GM18507 (cell line): ENCODE measurements around the gene NPC2.
"Not testable (repeated sequence)": the region's sequence is repeated elsewhere in the genome, so short reads cannot be mapped to it uniquely, and the experiment has no call there.

Experiments
- DNase-seq: peaks from one replicate; pipeline ENCODE4 v3.0.0; 2011; ENCODE audit warnings: low read depth; ENCODE audit not compliant: insufficient read length; ENCODE audit errors: extremely low spot score
- FAIRE-seq: peaks from 2 replicates; lab custom pipeline; 2011; peaks lifted over from hg19 to GRCh38; lab: Jason Lieb, UNC

Gene NPC2

DNA sequence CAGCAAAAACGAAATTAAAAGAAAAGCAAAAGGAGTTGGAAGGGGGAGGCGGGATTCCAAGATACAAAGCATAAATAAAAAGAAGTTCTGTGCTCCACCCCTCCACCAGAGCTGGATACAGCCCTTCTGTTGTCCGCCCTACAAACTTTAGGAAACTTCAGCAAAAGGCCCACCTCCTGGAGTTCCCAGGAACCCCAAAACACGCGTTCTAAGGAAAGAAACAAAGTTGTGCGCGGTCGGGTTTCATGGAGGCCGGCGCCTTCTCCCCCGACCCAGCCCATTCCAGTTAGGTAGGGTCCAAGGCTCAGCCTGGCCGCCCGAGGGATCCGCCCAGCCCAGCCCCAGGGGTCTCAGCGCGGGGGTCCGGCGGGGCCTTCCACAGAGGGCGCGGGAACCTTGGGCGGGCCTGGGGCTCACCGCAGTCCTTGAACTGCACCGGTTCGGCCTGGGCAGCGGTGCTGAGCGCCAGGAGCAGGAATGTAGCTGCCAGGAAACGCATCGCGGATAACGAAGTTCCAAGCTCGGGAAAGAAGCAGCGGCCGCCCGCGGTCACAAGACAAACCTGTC, at the start of gene NPC2:
Gene NPC2 (minus strand): TSS at position 530 of the 567 bp plus-strand sequence. CDS start 31 bp downstream, at position 499.
- FAIRE-seq (no peak), DNase-seq (no peak)

DNA sequence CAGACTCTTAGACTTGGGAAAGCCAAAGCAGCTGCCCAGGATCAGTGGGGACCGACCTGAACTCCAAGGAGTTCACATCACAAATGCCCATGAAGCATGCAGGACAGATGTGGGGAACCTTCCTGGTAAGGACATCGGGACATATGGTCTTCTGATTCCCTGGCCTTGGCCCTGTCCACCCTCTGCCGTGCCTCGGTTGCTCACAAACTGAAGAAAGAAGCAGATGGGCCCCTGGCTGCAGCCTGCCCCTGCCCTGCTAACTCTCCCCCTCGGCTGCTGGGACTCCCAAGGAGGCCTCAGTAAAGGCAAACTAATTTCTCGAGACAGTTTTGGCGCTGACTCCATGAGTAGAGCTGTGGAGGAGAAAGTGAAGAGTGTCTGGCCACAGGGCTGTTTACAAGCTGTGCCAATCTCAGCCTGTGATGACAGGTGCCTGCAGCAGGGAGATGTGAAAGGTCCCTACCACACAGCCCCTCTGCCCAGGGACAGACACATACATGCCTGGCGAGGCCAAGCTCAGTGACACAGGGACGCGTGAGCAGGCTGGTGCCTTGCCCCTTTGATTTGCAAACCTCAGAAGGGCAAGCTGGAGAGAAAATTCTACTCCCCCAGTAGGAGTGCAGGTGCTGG, 49.1 kb upstream of the NPC2 start:
- DNase-seq (no peak), FAIRE-seq (no peak)

DNA sequence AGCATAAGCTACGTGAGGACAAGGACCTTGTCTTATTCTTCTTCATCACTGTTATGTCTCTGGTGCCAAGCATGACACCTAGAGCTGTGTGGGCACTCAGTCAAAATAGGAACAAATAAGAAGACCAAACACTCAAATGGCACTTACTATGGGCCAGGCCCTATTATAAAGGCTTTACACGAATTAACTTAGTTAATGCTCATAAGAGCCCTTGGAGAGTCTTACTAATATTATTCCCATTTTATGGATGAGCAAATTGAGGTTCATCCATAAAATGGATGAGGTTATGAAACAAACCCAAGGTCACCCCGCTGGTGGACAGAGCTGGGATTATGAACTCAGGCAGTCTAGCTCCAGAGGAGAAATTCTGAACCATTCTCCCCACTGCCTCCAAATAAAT, 48.1 kb upstream of the NPC2 start:
- no peak for DNase-seq
- no peak for FAIRE-seq

DNA sequence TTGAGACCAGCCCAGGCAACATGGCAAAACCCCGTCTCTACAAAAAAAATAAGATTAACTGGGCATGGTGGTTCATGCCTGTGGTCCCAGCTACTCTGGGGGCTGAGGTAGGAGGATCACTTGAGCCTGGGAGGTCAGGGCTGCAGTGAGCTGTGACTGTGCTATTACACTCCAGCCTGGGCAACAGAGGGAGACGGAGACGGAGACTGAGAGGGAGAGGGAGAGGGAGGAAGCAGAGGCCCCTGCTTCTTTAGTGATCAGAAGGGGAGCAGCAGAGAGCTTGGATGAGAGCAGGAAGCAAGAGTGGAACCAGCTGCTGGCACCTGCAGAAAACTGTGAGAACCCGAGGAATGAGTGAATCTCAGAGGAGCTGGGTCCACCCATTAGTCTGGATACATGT, 46.4 kb upstream of the NPC2 start:
- FAIRE-seq (no peak), DNase-seq (no peak)

DNA sequence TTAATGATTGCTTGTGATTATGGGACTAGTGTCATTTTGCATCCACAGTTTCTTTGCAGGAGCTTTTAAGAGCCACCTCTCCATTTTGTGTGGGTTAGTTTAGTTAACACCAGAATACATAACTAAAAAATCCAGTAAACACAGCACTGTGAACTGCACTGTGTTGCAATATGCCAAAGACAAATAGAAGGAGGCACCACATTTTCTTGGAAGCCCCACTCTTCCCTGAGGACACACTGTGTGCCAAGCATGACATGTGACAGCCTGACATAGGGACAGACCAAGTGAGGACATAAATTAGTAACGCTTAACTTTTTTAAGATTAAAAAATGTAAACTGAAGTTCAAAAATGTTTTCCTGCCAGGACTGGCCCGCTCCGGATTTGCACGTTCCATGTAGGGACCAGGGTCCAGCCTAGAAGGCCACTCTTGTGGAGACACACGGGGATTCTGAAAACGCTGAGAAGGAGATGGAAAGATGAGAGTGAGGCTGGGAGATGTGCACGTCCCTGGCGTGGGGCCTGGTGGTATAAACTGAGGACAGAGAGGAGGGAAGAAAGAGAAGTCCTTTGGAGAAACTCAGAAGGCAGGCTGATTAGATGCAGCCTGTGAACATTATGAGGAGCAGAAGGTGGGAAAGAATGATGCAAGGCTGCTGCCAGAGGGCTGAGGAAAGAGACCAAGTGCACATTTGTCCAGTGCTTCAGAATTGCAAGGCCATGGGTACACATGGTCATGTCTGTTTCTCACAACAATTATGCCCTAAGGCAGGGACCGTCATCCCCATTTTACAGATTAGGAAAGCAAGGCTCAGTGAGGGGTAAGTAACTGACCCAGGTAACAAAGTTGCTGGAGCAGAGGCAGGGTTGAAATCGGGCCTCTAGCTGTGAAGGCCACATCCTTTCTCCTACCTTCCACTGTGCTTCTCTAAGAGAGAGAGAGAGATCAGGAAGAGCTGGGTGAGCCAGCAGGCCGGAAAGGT, 45.6 kb upstream of the NPC2 start:
- DNase-seq (no peak), FAIRE-seq (no peak)

DNA sequence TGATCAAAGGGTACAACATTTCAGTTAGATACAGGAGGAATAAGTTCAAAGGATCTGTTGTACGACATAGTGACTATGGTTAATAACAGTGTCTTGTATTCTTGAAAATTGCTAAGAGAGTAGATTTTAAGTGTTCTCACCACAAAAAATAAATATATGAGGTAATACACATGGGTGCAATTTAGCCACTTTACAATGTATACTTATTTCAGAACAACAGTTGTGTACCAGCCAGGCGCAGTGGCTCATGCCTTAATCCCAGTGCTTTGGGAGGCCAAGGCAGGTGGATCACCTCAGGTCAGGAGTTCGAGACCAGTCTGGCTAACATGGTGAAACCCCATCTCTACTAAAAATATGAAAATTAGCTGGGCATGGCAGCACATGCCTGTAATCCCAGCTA, 43.2 kb upstream of the NPC2 start:
- DNase-seq, FAIRE-seq: not testable (repeated sequence)

DNA sequence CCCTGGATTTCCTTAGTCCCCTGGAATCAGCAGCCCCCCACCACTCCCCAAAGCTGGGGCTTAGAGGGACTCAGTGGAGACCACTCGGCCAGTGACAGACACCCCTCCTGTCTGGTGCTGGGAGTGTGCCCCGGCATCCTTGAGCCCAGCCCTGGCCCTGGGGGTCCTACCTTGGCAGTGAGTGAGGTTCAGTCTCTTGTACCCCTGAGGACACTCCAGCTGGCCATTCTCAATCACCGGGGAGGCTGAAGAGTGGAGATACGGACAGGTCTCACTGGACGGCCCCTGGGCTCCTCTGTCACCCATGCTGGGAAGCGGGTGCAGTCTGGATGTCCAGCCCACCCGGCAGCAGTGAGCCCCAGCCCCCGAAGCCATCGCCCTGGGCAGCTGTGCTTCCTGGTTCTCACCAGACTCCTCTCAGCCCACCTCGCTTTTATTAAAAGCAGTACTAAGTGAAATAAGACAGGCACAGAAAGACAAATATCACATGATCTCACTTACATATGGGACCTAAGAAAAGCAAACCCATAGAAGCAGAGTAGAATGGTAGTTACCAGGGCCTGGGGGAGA, 42.7 kb upstream of the NPC2 start:
- no peak for FAIRE-seq
- no peak for DNase-seq

DNA sequence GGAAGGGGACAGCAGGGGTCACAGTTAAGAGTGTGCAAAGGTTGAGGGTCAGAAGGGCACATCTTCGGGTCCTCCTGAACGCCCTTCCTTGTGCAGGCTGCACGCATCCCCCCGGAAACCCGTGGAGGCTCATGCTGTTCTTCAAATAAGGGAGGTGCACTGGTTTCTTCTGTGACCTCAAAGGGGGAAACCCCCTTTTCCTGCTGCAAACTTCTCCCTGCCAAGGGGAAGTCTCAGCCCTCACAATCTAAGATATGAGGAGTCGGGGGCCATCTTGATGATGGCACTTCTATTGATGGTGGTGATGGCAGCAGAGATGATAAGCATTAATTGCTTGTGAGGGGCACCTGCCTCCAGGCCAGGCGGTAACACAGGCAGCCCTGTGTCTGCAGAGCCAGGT, 40.5 kb upstream of the NPC2 start:
- no peak for FAIRE-seq
- no peak for DNase-seq

DNA sequence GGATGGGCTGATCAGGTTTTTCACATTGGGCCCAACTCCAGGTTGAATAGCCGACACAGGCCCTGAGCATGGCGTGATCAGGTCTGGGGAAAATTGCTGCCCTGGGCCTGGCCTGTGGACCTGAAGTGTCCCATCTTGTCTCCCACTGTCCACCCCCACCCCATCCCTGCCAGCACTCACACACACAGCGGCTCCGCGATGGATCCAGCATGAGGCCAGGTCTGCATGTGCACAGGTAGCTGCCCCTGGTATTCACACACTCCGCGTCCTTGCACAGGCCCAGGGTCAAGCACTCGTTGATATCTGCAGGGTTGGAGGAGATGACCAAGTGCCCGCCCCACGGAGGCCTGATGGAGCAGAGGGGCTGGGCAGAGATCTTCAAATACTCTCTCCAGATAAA, 39.1 kb upstream of the NPC2 start:
- FAIRE-seq, result no peak
- no peak for DNase-seq

DNA sequence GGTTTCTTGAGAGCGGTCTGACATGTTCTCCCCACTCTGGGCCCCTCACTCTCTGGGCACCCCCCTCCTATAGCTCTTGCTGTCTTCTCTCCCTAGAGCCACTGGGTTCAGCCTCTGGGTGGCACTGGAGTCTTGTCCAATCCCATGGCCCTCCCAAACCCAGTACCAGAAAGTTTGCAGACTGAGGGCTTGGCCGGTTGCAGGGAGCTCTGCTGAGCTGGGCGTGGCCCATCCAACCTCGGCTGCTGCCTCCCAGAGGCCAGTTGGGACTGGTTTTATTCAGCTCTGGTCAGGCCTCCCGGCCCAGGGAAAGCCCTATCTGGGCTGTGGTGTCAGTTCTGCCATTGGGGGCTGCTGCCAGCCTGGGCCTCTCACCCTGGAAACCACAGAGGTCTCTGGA, 38.4 kb upstream of the NPC2 start:
- FAIRE-seq (no peak), DNase-seq (no peak)

DNA sequence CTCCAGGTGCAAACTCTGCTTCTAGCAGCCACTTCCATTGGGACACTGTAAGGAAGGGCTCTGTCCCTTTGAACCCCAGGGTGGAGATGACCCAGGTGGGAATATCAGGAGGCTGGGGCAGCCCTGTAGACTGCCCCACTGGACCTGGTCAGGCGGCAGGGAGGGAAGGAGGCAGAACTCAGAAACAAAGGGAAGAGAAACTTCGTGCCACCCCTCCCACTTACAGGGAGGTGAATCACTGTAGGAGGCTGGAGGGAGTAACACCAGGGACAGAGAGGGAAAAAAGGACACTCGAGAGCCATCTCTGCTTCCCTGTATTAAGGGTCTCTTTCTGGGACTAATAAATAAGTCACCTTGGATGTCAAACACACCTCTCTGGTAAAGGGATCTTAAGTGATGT, 37.9 kb upstream of the NPC2 start:
- no peak for FAIRE-seq
- no peak for DNase-seq

DNA sequence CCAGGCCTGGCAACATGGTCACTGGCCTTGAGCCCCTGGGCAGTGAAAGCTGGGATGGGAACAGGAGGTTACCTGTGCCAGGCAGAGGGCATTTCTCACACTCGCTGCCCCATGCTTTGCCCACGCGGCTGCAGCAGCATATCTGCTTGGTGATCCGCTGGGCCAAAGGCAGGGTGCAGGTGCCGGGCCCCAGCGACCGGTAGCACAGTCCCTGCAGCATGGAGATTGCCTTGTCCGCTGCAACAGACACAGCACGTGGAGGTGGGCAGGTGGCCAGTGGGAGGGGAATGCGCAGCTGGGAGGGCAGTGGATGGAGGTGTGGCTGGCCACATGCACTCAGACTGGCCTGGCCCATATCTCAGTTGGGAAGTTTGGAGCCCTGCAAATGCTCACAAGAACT, 35.8 kb upstream of the NPC2 start:
- DNase-seq, result no peak
- no peak for FAIRE-seq

DNA sequence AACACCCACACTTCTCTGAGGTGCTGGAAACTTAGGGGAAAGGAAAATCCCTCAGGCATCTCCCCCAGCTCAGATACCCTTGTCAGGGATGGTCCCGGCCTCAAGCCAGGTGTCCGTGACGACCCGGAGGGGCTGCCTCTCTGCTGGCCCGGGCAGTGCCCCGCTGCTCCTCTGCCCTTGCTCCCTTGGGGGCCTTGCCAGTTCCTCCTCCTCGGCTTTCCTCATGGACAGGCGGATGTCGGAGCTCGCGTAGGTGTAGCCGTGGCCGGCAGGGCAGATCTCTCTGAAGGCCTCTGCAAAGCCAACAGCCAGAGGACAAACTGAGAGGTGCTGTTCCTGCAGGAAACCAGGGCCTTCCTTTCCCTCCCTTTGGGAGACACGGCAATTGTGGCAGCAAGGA, 35.3 kb upstream of the NPC2 start:
- no peak for DNase-seq
- FAIRE-seq, result no peak

DNA sequence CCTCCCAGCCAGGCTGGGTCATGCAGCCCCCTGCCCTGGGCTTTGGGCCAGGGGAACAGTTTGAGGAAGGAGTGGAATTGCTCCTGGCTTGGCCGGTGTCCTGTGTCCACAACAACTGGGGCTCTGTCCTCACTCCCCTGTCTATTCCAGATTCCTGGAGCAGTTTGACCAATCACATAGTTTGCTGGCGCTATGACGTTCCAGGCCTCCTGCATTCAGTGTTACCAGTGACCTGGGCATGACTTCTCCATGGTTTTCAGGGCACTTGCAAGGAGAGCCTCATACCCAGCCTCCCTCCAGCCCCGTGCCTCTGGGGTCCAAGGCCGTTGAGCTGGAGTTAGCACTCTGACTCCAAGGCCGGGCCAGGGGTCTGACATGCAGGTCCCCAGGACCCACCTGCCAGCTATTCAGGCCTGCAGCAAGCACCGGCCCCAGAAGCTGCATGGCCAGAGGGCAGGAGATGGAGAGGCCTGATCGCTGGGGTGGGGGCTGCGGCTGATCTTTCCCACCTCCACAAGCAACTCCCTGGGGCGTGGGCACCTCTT, 34.7 kb upstream of the NPC2 start:
- FAIRE-seq (no peak), DNase-seq (no peak)

DNA sequence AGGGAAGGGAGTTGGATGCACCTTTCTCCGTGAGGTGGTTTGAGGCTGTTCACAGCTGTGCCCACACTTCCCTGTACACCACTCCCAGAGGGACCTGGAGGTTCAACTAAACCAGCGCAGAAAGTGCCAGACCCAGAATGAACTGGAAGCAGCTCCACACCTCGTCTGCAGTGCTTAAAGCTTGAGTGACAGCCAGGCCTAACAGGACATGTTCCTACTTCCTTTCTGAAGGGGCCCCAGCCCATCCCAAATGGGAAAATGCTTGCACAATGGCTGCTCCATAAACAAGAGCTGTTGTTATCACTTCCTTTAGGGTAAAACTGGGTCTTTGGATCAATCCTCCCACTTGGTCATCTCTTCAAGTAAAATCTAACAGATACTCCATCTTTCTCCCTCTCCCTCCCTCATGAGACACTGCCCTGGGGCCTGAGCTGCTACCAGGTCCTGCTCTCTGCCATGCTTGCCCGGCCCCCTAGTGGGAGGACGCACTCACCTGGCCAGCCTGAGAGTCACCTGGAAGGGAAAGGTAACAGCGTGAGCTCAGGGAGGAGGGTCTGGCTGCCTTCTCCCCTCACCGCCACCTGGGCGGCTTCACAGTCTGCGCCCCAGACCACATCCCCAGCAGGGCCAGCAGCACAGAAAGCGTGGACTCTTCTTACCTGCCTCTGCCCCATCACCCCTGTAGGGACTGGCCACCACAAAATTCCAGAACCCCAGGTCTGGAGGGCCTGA, 33.9 kb upstream of the NPC2 start:
- FAIRE-seq (no peak), DNase-seq (no peak)

DNA sequence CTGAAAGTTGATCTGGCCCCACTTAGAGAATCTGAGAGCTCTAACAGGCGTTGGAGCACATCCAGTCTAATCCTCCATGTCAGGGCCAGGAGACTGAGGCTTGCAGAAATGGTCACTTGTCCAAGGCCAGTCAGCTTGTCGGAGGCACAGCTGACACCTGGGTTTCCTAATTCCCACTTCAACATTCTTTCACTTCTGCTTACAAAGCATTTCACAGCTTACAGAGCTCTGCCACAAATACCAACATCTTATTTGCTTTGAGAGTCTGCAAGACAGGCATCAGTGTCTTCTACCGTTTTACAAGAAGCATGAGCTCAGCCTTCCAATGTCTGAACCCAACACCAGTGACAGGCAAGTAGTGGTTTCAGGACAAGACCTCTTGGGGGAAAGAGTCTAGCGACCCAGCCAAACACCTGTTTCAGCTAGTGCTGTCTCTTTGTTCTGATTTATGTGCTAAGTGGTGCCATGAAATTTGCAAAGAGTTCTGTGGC, 32.3 kb upstream of the NPC2 start:
- DNase-seq (no peak), FAIRE-seq (peak; percentile 39)

DNA sequence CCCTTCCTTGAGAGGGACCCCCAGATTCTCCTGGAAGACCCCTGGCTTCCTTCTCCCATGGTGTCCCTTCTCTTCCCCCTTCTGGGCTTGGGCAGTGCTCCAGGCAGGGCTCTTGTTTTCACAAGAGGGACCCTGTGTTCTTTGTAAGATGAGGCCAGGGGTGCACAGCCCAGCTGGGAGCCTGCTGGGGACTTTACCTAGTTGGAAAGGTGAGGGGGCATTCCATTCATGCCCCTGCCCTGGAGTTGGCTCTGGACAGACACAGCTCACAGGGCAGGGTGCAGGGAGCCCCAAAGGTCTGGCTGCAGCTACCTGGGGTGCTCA, 31.7 kb upstream of the NPC2 start:
- no peak for FAIRE-seq
- DNase-seq, result no peak

DNA sequence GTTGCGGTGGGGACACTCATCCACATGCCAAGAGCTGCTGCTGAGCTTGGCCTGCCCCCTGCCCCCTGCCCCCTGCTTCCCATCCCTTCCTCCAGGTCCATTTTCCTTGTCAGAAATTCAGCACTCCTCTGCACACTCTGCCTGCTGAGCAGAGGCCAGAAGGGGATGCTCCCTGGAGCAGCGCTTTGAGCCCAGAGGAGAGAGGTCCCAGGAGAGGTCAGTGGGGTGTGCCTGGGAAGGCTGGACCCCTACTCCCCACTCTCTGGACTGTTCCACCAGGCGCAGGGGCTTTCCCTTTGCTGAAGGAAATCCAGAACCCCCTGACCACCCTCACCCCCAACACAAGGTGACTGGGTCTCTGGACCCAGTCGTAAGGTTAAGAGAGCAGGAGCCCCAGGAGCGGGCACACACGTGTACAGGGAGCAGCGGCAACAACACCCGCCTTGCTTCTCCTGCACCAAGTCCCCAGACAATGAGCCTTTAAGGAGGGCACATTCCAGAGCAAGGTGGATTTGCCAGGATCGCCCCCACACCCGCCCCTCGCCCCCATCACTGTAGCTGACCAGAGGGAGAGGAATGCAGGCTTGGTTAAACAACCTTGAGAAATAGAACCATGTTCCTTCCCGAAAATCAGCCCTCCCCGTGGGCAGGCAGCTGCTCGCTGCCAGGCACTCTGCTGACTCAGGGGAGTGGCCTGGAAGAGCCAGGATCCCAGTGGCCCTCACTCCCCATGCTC, 31.1 kb upstream of the NPC2 start:
- DNase-seq, result no peak
- no peak for FAIRE-seq

DNA sequence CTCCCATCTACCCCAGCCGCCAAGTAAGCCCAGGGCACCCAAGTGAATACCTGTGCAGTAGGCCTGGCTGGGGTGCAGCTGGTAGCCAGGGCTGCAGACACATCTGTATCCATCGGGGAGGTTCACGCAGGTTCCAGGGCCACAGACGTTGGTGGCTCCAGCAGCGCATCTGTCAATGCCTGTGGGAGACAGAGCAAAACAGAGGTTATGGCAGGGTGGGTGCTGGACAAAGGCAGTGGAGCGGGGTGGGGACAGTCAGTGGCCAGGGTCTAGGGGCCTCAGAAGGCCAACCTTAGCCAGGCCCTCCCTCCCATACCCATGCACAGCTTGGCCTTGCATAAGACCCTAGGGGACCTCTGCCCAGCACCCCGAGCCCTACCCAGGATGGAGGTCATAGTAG, 29.6 kb upstream of the NPC2 start:
- FAIRE-seq, result no peak
- no peak for DNase-seq
